Skeletal muscle satellite cell (primary cell): ENCODE data around the gene PAK5.

ENCODE experiments used
- H3K27me3 ChIP-seq: 2 replicates; pipeline ENCODE4 v1.7.0; 2013; ENCODE audit warnings: low read length; ENCODE audit not compliant: control insufficient read depth, insufficient read depth
- H3K36me3 ChIP-seq: 2 replicates; pipeline ENCODE4 v1.7.0; 2013; ENCODE audit warnings: mild to moderate bottlenecking, control low read depth, low read length; ENCODE audit not compliant: insufficient read depth
- H3K4me1 ChIP-seq: 2 replicates; pipeline ENCODE4 v1.7.0; 2013; ENCODE audit warnings: low read length; ENCODE audit not compliant: control insufficient read depth, insufficient read depth
- H3K4me2 ChIP-seq: 2 replicates; pipeline ENCODE4 v1.7.0; 2013; ENCODE audit warnings: mild to moderate bottlenecking, low read length
- H3K4me3 ChIP-seq: 2 replicates; pipeline ENCODE4 v1.7.0; 2013; ENCODE audit warnings: low read length
- H3K9ac ChIP-seq: 2 replicates; pipeline ENCODE4 v1.7.0; 2013; ENCODE audit warnings: mild to moderate bottlenecking, low read depth, low read length, moderate library complexity
- H3K9me3 ChIP-seq: replicated peaks from 2 replicates; pipeline ENCODE4 v1.7.0; 2013; ENCODE audit warnings: mild to moderate bottlenecking, control low read depth, low read length

Gene PAK5

GRCh38 chr20:9635750-9636149 is 203.1 kb downstream of the PAK5 start:
- no peaks in the 10 kb centered on the region for H3K4me1 ChIP-seq
- H3K4me2 ChIP-seq = no peak overlapping the region
- H3K9ac ChIP-seq = no peak overlapping the region
- H3K36me3 ChIP-seq = no peaks in the 10 kb centered on the region
- no peaks in the 10 kb centered on the region for H3K9me3 ChIP-seq
- peaks cover 10% of the 10 kb centered on the region for H3K27me3 ChIP-seq
- no peak overlapping the region for H3K4me3 ChIP-seq

- H3K4me1 ChIP-seq = no peaks in the 10 kb centered on the region
- no peak overlapping the region for H3K4me2 ChIP-seq
- H3K9ac ChIP-seq = no peak overlapping the region
- H3K9me3 ChIP-seq = no peaks in the 10 kb centered on the region
- no peak overlapping the region for H3K4me3 ChIP-seq
- H3K27me3 ChIP-seq = peaks cover 10% of the 10 kb centered on the region
- no peaks in the 10 kb centered on the region for H3K36me3 ChIP-seq
These were observed 204.5 kb downstream of the PAK5 start for GRCh38 chr20:9634327-9634726.

DNA sequence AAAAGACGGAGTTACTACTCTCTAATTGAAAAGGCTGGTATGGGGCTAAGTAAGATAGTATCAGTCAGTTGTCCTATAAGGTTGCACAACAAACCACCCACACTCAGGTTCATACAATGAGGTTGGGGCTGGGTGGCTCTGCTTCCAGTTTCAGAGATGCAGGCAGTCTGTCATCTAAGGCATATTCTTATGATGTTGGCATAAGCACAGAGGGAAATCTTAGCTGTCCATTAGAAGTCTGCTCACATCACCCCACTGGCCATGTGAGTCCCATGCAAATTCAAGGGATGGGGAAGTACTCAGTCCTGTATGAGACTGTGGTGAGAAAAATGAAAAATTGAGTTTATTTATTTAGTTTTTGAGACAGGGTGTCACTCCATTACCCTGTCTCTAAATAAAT is 205.9 kb downstream of the PAK5 start:
- Histone ChIP-seq H3K36me3 (no peaks in the 10 kb centered on the region), H3K4me1 (no peaks in the 10 kb centered on the region), H3K4me2 (no peak overlapping the region), H3K27me3 (peaks cover 15% of the 10 kb centered on the region), H3K4me3 (no peak overlapping the region), H3K9me3 (no peaks in the 10 kb centered on the region), H3K9ac (no peak overlapping the region)

DNA sequence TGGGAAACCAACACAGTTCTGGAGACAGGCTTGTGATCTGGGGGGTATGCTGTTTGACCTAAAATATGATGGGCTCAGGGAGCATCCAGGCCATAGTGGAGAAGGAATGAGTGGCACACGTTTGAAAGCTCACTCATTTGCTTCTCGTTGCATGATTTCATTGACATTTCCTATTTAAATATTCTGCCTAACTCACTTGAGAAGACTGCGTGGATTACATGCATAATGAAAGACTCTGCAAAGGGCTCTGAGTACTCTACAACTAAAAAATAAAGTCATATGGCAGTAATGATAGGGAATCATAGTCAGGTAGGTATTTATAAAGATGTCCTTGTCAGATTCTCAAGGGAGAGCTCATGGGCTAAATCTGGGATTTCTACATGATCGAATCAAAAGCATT is 206.6 kb downstream of the PAK5 start:
- no peak overlapping the region for H3K4me2 ChIP-seq
- no peak overlapping the region for H3K4me3 ChIP-seq
- H3K36me3 ChIP-seq = no peaks in the 10 kb centered on the region
- H3K4me1 ChIP-seq = no peaks in the 10 kb centered on the region
- H3K9me3 ChIP-seq = no peaks in the 10 kb centered on the region
- no peak overlapping the region for H3K9ac ChIP-seq
- H3K27me3 ChIP-seq = peaks cover 16% of the 10 kb centered on the region

DNA sequence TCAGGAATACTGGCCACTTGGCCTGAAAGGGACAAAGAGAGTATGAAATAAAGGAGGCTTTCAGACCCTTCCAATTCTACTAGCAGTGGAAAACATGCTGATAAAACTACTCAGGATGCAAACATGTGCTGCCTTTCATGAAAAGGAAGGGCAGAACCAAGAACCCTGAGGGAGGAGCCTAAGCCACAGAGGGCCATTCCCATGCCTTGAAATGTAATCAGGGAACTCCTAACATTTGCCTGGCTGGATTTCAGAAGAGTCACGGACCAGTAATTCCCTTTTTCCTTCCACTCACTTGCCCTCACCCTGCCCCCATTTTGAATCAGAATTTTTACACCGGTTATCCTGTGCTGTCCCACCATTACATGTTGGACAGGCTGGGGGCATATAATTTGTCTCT is 208.3 kb downstream of the PAK5 start:
- peaks cover 20% of the 10 kb centered on the region for H3K27me3 ChIP-seq
- H3K4me3 ChIP-seq = no peak overlapping the region
- no peaks in the 10 kb centered on the region for H3K9me3 ChIP-seq
- no peak overlapping the region for H3K9ac ChIP-seq
- H3K4me2 ChIP-seq = no peak overlapping the region
- no peaks in the 10 kb centered on the region for H3K4me1 ChIP-seq
- H3K36me3 ChIP-seq = no peaks in the 10 kb centered on the region

- Histone ChIP-seq H3K9ac (no peak overlapping the region), H3K9me3 (no peaks in the 10 kb centered on the region), H3K4me2 (no peak overlapping the region), H3K27me3 (peaks cover 21% of the 10 kb centered on the region), H3K4me3 (no peak overlapping the region), H3K4me1 (no peaks in the 10 kb centered on the region), H3K36me3 (no peaks in the 10 kb centered on the region)
These were observed 209.0 kb downstream of the PAK5 start for GRCh38 chr20:9629831-9630230.

GRCh38 chr20:9628589-9628988 is 210.3 kb downstream of the PAK5 start:
- no peak overlapping the region for H3K9ac ChIP-seq
- no peak overlapping the region for H3K4me3 ChIP-seq
- H3K4me2 ChIP-seq = no peak overlapping the region
- no peaks in the 10 kb centered on the region for H3K36me3 ChIP-seq
- no peaks in the 10 kb centered on the region for H3K9me3 ChIP-seq
- peaks cover 25% of the 10 kb centered on the region for H3K27me3 ChIP-seq
- no peaks in the 10 kb centered on the region for H3K4me1 ChIP-seq

GRCh38 chr20:9628141-9628540 is 210.7 kb downstream of the PAK5 start:
- Histone ChIP-seq H3K27me3 (peaks cover 28% of the 10 kb centered on the region), H3K9me3 (no peaks in the 10 kb centered on the region), H3K4me2 (no peak overlapping the region), H3K4me3 (no peak overlapping the region), H3K9ac (no peak overlapping the region), H3K36me3 (no peaks in the 10 kb centered on the region), H3K4me1 (no peaks in the 10 kb centered on the region)

DNA sequence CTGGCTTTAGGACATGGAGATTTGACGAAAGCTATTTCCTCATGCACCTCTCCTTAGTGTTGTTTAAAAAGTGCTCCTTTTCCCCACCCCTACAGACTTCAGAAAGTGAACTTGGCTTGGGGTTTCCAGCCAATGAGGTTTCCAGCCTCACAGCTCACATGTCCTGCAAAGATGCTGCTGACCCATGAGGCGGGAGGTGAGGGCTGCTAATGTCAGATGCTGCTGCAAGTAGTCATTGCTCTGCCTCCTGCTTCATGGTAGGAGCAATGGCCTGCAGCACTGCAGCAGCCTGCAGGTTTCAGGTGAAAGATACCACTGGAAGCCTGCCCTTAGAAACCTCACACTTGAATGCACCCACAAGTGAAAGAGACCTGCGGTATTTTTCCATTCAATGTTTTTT is 211.7 kb downstream of the PAK5 start:
- no peak overlapping the region for H3K9ac ChIP-seq
- no peaks in the 10 kb centered on the region for H3K36me3 ChIP-seq
- H3K4me3 ChIP-seq = no peak overlapping the region
- peaks cover 32% of the 10 kb centered on the region for H3K27me3 ChIP-seq
- no peaks in the 10 kb centered on the region for H3K9me3 ChIP-seq
- no peak overlapping the region for H3K4me2 ChIP-seq
- H3K4me1 ChIP-seq = no peaks in the 10 kb centered on the region

- Histone ChIP-seq H3K4me2 (no peak overlapping the region), H3K9me3 (no peaks in the 10 kb centered on the region), H3K4me3 (no peak overlapping the region), H3K36me3 (no peaks in the 10 kb centered on the region), H3K4me1 (no peaks in the 10 kb centered on the region), H3K9ac (no peak overlapping the region), H3K27me3 (peaks cover 24% of the 10 kb centered on the region)
These were observed 212.5 kb downstream of the PAK5 start for GRCh38 chr20:9626357-9626756.

DNA sequence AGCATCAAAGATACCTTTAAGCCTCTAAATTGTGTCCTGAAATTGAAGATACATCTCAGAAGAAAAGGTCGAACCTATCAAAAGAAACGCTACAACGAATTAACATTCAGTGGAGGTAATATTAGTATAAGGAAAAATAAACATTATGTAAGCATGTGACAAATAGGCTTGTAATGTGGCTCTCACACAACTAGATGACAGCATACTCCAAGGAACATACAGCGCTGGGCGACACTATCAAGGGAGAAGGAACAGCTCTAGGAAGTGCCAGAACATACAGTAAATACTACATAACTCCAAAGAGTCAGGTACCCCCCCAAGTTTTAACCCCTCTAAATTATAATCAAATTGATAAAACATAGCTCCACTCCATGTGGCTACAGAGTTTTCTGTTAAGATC is 220.9 kb downstream of the PAK5 start:
- H3K4me3 ChIP-seq = no peak overlapping the region
- peaks cover 45% of the 10 kb centered on the region for H3K27me3 ChIP-seq
- H3K9ac ChIP-seq = no peak overlapping the region
- H3K9me3 ChIP-seq = no peaks in the 10 kb centered on the region
- H3K36me3 ChIP-seq = no peaks in the 10 kb centered on the region
- no peak overlapping the region for H3K4me2 ChIP-seq
- H3K4me1 ChIP-seq = no peaks in the 10 kb centered on the region

GRCh38 chr20:9616833-9617461 is 221.9 kb downstream of the PAK5 start:
- no peak overlapping the region for H3K9ac ChIP-seq
- H3K4me2 ChIP-seq = no peak overlapping the region
- H3K36me3 ChIP-seq = no peaks in the 10 kb centered on the region
- no peak overlapping the region for H3K4me3 ChIP-seq
- no peaks in the 10 kb centered on the region for H3K4me1 ChIP-seq
- H3K9me3 ChIP-seq = no peaks in the 10 kb centered on the region
- peaks cover 42% of the 10 kb centered on the region for H3K27me3 ChIP-seq
